ENCODE measurements around the gene CFAP68. TPM values are rescaled to one million over a fixed set of nuclear protein-coding genes. Genes with fewer than 3 reads are reported as not detected.

Gene CFAP68
- total RNA-seq, 1 experiment from 2014 or later: 23.4 TPM

DNA sequence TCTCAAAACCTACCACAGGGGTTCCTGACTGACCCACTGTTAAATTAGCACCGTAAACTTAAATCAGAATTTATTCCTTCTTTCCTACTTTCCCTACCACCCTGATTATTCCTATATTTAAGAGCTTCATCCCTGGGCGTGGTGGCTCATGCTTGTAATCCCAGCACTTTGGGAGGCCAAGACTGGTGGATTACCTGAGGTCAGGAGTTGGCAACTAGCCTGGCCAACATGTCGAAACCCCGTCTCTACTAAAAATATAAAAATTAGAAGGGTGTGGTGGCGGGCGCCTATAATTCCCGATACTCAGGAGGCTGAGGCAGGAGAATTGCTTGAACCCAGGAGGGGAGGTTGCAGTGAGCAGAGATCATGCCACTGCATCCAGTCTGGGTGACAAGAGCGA lies 28.3 kb upstream of the CFAP68 start:
- H3K27me3 Mint-ChIP-seq (ENCODE audit: low read depth): no peaks in the 10 kb centered on the region

More for the DNA sequence above, 28.3 kb upstream of the CFAP68 start:
- Histone ChIP-seq H2BK12ac (ENCODE audit: insufficient read length, low read depth, low read length) (no peak overlapping the region), H4K20me1 (ENCODE audit: control insufficient read depth, insufficient read depth, insufficient read length) (no peaks in the 10 kb centered on the region), H2BK5ac (ENCODE audit: insufficient read length, low read length) (no peak overlapping the region), H2BK120ac (ENCODE audit: low read depth, low read length, poor library complexity, severe bottlenecking) (no peak overlapping the region), H4K5ac (ENCODE audit: insufficient read length, low read depth, low read length) (no peak overlapping the region), H3K23ac (ENCODE audit: insufficient read length, low read depth, low read length) (no peak overlapping the region), H3K9ac (ENCODE audit: extremely low read depth, insufficient read length, low read length) (no peak overlapping the region), H4K8ac (replicated peaks; ENCODE audit: insufficient read length, low read depth, low read length) (no peak overlapping the region), H3K4me2 (ENCODE audit: insufficient read depth, insufficient read length, low read length) (no peak overlapping the region), H2BK15ac (ENCODE audit: low read depth, low read length) (no peak overlapping the region), H4K91ac (ENCODE audit: insufficient read length, low read depth, low read length) (no peak overlapping the region), H3K79me2 (ENCODE audit: insufficient read depth, low read length) (no peaks in the 10 kb centered on the region), H3K4ac (ENCODE audit: low read depth, low read length) (no peak overlapping the region), H3K27ac (ENCODE audit: insufficient read length, low read depth, low read length) (no peak overlapping the region), H3K18ac (ENCODE audit: insufficient read length, low read depth, low read length) (no peak overlapping the region), H3K56ac (ENCODE audit: insufficient read length, low read depth, low read length) (no peak overlapping the region), H3K79me1 (ENCODE audit: insufficient read depth, low read depth, low read length, poor library complexity, severe bottlenecking) (no peaks in the 10 kb centered on the region), H3K9me3 (ENCODE audit: control insufficient read depth, low read depth, low read length) (no peaks in the 10 kb centered on the region), H3T11ph (ENCODE audit: low read length) (no peak overlapping the region), H3K4me1 (ENCODE audit: insufficient read depth, low read length) (no peaks in the 10 kb centered on the region), H2AFZ (ENCODE audit: low read length) (no peak overlapping the region), H2AK5ac (ENCODE audit: insufficient read length, low read length) (no peak overlapping the region), H3K27me3 (ENCODE audit: insufficient read depth, low read length) (no peaks in the 10 kb centered on the region), H3K14ac (ENCODE audit: insufficient read depth, low read length) (no peak overlapping the region), H3K23me2 (ENCODE audit: insufficient read length, low read depth, low read length, poor library complexity, severe bottlenecking) (no peaks in the 10 kb centered on the region), H2BK20ac (ENCODE audit: low read depth, low read length, poor library complexity, severe bottlenecking) (no peak overlapping the region)
- Mint-ChIP-seq H3K4me1 (peaks cover 9 to 11% of the 10 kb centered on the region in 2 experiments), H3K9me3 (no peaks in the 10 kb centered on the region), H3K36me3 (ENCODE audit: insufficient read depth in 1 of 3, low read depth in 3 of 3) (peaks cover 2 to 21% (median 9%) of the 10 kb centered on the region in 3 experiments; a peak in 5 of 7 replicates), H3K27ac (no peak overlapping the region), H3K4me3 (no peak overlapping the region)
- TF ChIP-seq, protein P1, sequence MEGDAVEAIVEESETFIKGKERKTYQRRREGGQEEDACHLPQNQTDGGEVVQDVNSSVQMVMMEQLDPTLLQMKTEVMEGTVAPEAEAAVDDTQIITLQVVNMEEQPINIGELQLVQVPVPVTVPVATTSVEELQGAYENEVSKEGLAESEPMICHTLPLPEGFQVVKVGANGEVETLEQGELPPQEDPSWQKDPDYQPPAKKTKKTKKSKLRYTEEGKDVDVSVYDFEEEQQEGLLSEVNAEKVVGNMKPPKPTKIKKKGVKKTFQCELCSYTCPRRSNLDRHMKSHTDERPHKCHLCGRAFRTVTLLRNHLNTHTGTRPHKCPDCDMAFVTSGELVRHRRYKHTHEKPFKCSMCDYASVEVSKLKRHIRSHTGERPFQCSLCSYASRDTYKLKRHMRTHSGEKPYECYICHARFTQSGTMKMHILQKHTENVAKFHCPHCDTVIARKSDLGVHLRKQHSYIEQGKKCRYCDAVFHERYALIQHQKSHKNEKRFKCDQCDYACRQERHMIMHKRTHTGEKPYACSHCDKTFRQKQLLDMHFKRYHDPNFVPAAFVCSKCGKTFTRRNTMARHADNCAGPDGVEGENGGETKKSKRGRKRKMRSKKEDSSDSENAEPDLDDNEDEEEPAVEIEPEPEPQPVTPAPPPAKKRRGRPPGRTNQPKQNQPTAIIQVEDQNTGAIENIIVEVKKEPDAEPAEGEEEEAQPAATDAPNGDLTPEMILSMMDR (conservative IDR thresholded peaks at IDR 0.05): no peak
- DNase-seq: no peak
- WGBS (ENCODE audit: extremely low coverage, insufficient read length, low lambda C conversion rate): no CpG with 5 or more reads among the region's 8 CpGs

Data from H9 (cell line).